GM23338 (cell line): ENCODE data around the gene ERC2. TPM values are rescaled to one million over a fixed set of nuclear protein-coding genes. Genes with fewer than 3 reads are reported as not detected.

Source experiments
- ATAC-seq: fragments of 200-7000 bp; cut with Tn5 transposase; 3 replicates; pipeline ENCODE4 v1.9.1; 2020
- DNase-seq: peaks from one replicate; pipeline ENCODE4 v3.0.0-alpha.2; 2015; ENCODE audit warnings: low spot score
- H2AFZ ChIP-seq: fragments of 200-600 bp; sonication (generic); 2 replicates; pipeline ENCODE4 v1.8.0; 2016; ENCODE audit warnings: antibody characterized with exemption, mild to moderate bottlenecking, moderate library complexity
- H3F3A ChIP-seq: fragments of 200-600 bp; sonication (generic); replicated peaks from 2 replicates; pipeline ENCODE4 v1.8.0; 2017; ENCODE audit warnings: antibody characterized with exemption, mixed run types, low read depth
- H3K27ac ChIP-seq: fragments of 200-600 bp; sonication (generic); 2 replicates; pipeline ENCODE4 v1.6.1; 2016; ENCODE audit warnings: low read depth
- H3K27me3 ChIP-seq: fragments of 200-600 bp; sonication (generic); 2 replicates; pipeline ENCODE4 v1.8.0; 2016; ENCODE audit warnings: mild to moderate bottlenecking, mixed run types, moderate library complexity; ENCODE audit not compliant: insufficient read depth
- H3K36me3 ChIP-seq: fragments of 200-600 bp; sonication (generic); 2 replicates; pipeline ENCODE4 v1.8.0; 2016; ENCODE audit warnings: mild to moderate bottlenecking; ENCODE audit not compliant: insufficient read depth
- H3K4me1 ChIP-seq: fragments of 200-600 bp; sonication (generic); 2 replicates; pipeline ENCODE4 v1.8.0; 2016; ENCODE audit warnings: mild to moderate bottlenecking, moderate library complexity; ENCODE audit not compliant: insufficient read depth
- H3K4me2 ChIP-seq: fragments of 200-600 bp; sonication (generic); 2 replicates; pipeline ENCODE4 v1.7.1; 2017; ENCODE audit warnings: mixed run types
- H3K4me3 ChIP-seq: fragments of 200-600 bp; sonication (generic); 2 replicates; pipeline ENCODE4 v1.6.1; 2016; ENCODE audit warnings: mixed run types
- H3K79me2 ChIP-seq: fragments of 200-600 bp; sonication (generic); replicated peaks from 2 replicates; pipeline ENCODE4 v1.8.0; 2017; ENCODE audit warnings: mild to moderate bottlenecking; ENCODE audit not compliant: insufficient read depth
- H3K9me2 ChIP-seq: fragments of 200-600 bp; sonication (generic); 2 replicates; pipeline ENCODE4 v1.8.0; 2017; ENCODE audit not compliant: insufficient read depth
- H4K20me1 ChIP-seq: fragments of 200-600 bp; sonication (generic); replicated peaks from 2 replicates; pipeline ENCODE4 v1.8.0; 2017; ENCODE audit warnings: mild to moderate bottlenecking; ENCODE audit not compliant: insufficient read depth
- H3K27ac Mint-ChIP-seq: 2 replicates; pipeline ENCODE4 v1.8.0; 2020; ENCODE audit warnings: inconsistent platforms, mild to moderate bottlenecking, moderate library complexity, mixed read lengths
- H3K27me3 Mint-ChIP-seq: 3 replicates; pipeline ENCODE4 v1.8.0; 2022; ENCODE audit warnings: low read depth, mild to moderate bottlenecking, moderate library complexity, mixed read lengths, inconsistent platforms; ENCODE audit not compliant: insufficient read depth, poor library complexity
- H3K36me3 Mint-ChIP-seq: 3 replicates; pipeline ENCODE4 v1.8.0; 2021; ENCODE audit warnings: low read depth, mild to moderate bottlenecking, inconsistent platforms, moderate library complexity, mixed read lengths
- H3K4me1 Mint-ChIP-seq: 3 replicates; pipeline ENCODE4 v1.8.0; 2020; ENCODE audit warnings: mild to moderate bottlenecking, inconsistent platforms, mixed read lengths
- H3K4me3 Mint-ChIP-seq: 3 replicates; pipeline ENCODE4 v1.8.0; 2021; ENCODE audit warnings: moderate library complexity, mild to moderate bottlenecking, inconsistent platforms, mixed read lengths
- H3K9me3 Mint-ChIP-seq: 3 replicates; pipeline ENCODE4 v1.8.0; 2020; ENCODE audit warnings: moderate library complexity, mild to moderate bottlenecking, inconsistent platforms, mixed read lengths
- CREB1 ChIP-seq: fragments of 250-450 bp; sonication (Bioruptor Pico); IDR thresholded peaks from 2 replicates; pipeline ENCODE4 v1.5.0; 2020; ENCODE audit warnings: low read depth, mild to moderate bottlenecking, moderate library complexity
- EZH2 ChIP-seq: fragments of 200-600 bp; sonication (generic); IDR thresholded peaks from one replicate; pipeline ENCODE4 v1.8.0; 2017; ENCODE audit warnings: antibody characterized with exemption, mild to moderate bottlenecking, low read depth; ENCODE audit not compliant: unreplicated experiment
- NANOG ChIP-seq: IDR thresholded peaks from 2 replicates; pipeline ENCODE4 v1.6.1; 2016; ENCODE audit warnings: antibody characterized with exemption, borderline replicate concordance
- POLR2AphosphoS5 ChIP-seq: IDR thresholded peaks from 2 replicates; pipeline ENCODE4 v1.6.1; 2016; ENCODE audit warnings: antibody characterized with exemption, low read depth
- STAT1 ChIP-seq: IDR thresholded peaks from one replicate; pipeline ENCODE4 v1.6.1; 2016; ENCODE audit warnings: antibody characterized with exemption; ENCODE audit not compliant: unreplicated experiment
- ZNF114 ChIP-seq: fragments of 250-450 bp; sonication (Bioruptor Pico); IDR thresholded peaks from 2 replicates; pipeline ENCODE4 v1.5.0; 2020; ENCODE audit warnings: mild to moderate bottlenecking, moderate library complexity
- ZNF331 ChIP-seq: fragments of 250-450 bp; sonication (Bioruptor Pico); IDR thresholded peaks from 2 replicates; pipeline ENCODE4 v1.5.0; 2020; ENCODE audit warnings: low read depth, mild to moderate bottlenecking, moderate library complexity
- polyA plus RNA-seq: library from polyadenylated mRNA; unstranded; fragments of >200 nt; fragmentation: Nextera tagmentation; extraction: Ambion mirVana; gene quantifications from 2 replicates; pipeline ENCODE4 v1.2.1, GENCODE V29; 2016
- total RNA-seq: library from RNA; depleted of rRNA; stranded (reverse); fragments of >200 nt; shearing (Covaris generic); gene quantifications from 2 replicates; pipeline ENCODE4 v1.2.3, GENCODE V29; 2014
- TF ChIP-seq, protein P1 (sequence below): IDR thresholded peaks from 2 replicates; pipeline ENCODE4 v1.6.1; 2016; ENCODE audit warnings: antibody characterized with exemption
- TF ChIP-seq, protein P2 (sequence below): IDR thresholded peaks from one replicate; pipeline ENCODE4 v1.6.1; 2018; ENCODE audit warnings: antibody characterized with exemption; ENCODE audit not compliant: unreplicated experiment
- TF ChIP-seq, protein P3 (sequence below): fragments of 250-450 bp; sonication (Bioruptor Pico); IDR thresholded peaks from 2 replicates; pipeline ENCODE4 v1.5.0; 2020; ENCODE audit warnings: mild to moderate bottlenecking, moderate library complexity

Gene ERC2
- total and polyA plus RNA-seq, 2 experiments from 2014 or later: 11.8 to 13.7 TPM

DNA sequence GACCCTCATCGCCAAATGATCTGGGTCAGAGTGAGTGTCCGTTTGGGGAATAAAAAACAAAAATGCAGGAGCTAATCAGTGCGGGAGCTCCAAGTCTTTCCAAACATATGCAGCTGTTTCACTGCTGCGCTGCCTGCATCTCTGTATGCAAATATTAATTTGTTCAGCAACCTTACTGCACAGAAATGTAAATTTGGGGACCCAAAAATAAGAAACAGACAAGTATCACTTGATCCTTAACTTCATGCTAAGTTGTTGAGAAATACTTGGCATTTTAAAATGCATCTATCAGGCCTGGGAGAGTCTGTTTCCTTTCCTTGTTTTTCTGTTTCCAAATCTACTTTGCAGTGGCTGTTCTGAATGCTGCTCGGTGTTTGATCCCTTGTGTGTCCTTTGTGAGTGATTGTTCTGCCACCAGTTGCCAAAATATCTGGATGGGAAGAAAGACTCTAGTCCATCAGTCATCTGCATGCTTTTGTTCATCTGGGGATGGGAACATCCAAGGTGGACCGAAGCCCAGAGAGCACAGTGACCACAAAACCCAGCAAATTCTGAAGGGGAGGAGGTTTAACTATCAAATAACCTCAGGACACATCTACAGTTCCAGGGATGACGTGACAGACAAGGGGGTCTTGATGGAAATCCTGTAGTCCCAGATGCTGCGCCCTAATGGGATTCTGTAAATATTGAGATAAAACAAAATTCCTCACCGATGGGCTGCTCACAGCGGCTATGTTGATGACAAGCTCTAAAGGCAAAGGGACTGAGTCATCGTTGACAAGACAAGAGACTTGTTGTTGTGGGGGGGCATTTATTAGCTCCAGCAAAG is 781.6 kb downstream of the ERC2 start (continued):
- TF ChIP-seq EZH2 (no peak), ZNF331 (no peak), CREB1 (CRISPR knock-in tag) (no peak), NANOG (no peak)
- TF ChIP-seq, protein P1, sequence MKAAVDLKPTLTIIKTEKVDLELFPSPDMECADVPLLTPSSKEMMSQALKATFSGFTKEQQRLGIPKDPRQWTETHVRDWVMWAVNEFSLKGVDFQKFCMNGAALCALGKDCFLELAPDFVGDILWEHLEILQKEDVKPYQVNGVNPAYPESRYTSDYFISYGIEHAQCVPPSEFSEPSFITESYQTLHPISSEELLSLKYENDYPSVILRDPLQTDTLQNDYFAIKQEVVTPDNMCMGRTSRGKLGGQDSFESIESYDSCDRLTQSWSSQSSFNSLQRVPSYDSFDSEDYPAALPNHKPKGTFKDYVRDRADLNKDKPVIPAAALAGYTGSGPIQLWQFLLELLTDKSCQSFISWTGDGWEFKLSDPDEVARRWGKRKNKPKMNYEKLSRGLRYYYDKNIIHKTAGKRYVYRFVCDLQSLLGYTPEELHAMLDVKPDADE: no peak

DNA sequence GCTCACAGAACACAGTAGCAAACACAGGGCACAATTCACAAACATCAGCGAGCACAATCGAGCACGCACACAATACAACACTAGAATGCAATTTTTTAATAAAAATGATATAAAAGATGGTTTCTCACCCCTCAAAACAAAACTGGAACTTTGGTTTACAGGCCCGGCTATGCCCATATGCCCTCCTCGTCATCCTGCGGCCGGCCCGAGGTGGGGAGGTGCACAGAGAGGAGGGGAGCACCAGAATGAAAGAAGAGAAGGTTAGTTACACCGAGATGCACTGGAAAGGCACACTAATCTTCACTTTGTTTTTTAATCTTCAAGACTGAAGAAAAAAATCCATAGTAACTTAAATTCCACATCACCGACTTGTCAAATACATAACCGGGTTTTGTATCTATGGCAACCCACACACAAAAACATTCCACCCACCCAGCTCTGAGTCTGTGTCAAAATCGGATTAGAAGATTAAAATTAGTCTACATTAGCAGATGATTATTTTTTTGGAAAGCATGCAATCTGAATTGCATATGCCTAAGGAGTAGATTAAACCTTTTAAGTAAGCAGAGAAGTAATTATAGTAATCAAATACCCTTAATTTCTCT is 784.5 kb downstream of the ERC2 start:
- peaks cover 5% of the 10 kb centered on the region for H3K9me2 ChIP-seq
- no peaks in the 10 kb centered on the region for H3K9me3 Mint-ChIP-seq
- TF ChIP-seq, protein P2, sequence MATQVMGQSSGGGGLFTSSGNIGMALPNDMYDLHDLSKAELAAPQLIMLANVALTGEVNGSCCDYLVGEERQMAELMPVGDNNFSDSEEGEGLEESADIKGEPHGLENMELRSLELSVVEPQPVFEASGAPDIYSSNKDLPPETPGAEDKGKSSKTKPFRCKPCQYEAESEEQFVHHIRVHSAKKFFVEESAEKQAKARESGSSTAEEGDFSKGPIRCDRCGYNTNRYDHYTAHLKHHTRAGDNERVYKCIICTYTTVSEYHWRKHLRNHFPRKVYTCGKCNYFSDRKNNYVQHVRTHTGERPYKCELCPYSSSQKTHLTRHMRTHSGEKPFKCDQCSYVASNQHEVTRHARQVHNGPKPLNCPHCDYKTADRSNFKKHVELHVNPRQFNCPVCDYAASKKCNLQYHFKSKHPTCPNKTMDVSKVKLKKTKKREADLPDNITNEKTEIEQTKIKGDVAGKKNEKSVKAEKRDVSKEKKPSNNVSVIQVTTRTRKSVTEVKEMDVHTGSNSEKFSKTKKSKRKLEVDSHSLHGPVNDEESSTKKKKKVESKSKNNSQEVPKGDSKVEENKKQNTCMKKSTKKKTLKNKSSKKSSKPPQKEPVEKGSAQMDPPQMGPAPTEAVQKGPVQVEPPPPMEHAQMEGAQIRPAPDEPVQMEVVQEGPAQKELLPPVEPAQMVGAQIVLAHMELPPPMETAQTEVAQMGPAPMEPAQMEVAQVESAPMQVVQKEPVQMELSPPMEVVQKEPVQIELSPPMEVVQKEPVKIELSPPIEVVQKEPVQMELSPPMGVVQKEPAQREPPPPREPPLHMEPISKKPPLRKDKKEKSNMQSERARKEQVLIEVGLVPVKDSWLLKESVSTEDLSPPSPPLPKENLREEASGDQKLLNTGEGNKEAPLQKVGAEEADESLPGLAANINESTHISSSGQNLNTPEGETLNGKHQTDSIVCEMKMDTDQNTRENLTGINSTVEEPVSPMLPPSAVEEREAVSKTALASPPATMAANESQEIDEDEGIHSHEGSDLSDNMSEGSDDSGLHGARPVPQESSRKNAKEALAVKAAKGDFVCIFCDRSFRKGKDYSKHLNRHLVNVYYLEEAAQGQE: no peak
- TF ChIP-seq, protein P3, sequence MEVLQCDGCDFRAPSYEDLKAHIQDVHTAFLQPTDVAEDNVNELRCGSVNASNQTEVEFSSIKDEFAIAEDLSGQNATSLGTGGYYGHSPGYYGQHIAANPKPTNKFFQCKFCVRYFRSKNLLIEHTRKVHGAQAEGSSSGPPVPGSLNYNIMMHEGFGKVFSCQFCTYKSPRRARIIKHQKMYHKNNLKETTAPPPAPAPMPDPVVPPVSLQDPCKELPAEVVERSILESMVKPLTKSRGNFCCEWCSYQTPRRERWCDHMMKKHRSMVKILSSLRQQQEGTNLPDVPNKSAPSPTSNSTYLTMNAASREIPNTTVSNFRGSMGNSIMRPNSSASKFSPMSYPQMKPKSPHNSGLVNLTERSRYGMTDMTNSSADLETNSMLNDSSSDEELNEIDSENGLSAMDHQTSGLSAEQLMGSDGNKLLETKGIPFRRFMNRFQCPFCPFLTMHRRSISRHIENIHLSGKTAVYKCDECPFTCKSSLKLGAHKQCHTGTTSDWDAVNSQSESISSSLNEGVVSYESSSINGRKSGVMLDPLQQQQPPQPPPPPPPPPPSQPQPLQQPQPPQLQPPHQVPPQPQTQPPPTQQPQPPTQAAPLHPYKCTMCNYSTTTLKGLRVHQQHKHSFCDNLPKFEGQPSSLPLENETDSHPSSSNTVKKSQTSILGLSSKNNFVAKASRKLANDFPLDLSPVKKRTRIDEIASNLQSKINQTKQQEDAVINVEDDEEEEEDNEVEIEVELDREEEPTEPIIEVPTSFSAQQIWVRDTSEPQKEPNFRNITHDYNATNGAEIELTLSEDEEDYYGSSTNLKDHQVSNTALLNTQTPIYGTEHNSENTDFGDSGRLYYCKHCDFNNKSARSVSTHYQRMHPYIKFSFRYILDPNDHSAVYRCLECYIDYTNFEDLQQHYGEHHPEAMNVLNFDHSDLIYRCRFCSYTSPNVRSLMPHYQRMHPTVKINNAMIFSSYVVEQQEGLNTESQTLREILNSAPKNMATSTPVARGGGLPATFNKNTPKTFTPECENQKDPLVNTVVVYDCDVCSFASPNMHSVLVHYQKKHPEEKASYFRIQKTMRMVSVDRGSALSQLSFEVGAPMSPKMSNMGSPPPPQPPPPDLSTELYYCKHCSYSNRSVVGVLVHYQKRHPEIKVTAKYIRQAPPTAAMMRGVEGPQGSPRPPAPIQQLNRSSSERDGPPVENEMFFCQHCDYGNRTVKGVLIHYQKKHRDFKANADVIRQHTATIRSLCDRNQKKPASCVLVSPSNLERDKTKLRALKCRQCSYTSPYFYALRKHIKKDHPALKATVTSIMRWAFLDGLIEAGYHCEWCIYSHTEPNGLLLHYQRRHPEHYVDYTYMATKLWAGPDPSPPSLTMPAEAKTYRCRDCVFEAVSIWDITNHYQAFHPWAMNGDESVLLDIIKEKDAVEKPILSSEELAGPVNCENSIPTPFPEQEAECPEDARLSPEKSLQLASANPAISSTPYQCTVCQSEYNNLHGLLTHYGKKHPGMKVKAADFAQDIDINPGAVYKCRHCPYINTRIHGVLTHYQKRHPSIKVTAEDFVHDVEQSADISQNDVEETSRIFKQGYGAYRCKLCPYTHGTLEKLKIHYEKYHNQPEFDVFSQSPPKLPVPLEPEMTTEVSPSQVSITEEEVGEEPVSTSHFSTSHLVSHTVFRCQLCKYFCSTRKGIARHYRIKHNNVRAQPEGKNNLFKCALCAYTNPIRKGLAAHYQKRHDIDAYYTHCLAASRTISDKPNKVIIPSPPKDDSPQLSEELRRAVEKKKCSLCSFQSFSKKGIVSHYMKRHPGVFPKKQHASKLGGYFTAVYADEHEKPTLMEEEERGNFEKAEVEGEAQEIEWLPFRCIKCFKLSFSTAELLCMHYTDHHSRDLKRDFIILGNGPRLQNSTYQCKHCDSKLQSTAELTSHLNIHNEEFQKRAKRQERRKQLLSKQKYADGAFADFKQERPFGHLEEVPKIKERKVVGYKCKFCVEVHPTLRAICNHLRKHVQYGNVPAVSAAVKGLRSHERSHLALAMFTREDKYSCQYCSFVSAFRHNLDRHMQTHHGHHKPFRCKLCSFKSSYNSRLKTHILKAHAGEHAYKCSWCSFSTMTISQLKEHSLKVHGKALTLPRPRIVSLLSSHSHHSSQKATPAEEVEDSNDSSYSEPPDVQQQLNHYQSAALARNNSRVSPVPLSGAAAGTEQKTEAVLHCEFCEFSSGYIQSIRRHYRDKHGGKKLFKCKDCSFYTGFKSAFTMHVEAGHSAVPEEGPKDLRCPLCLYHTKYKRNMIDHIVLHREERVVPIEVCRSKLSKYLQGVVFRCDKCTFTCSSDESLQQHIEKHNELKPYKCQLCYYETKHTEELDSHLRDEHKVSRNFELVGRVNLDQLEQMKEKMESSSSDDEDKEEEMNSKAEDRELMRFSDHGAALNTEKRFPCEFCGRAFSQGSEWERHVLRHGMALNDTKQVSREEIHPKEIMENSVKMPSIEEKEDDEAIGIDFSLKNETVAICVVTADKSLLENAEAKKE (CRISPR knock-in tag): no peak
- TF ChIP-seq ZNF331 (no peak), STAT1 (no peak), POLR2AphosphoS5 (no peak), ZNF114 (CRISPR knock-in tag) (no peak)
- H3K4me2 ChIP-seq: no peak overlapping the region
- no peak for DNase-seq
- H3K4me3 ChIP-seq: no peak overlapping the region
- no peaks in the 10 kb centered on the region for H3K79me2 ChIP-seq
- H3F3A ChIP-seq: 0 out of 2 replicates have a peak, but pooled peaks cover 3% of the 10 kb centered on the region
- H3K36me3 ChIP-seq: no peaks in the 10 kb centered on the region
- no peak for ATAC-seq
- H3K27me3 ChIP-seq: no peaks in the 10 kb centered on the region
- H3K36me3 Mint-ChIP-seq: 0 out of 3 replicates have a peak, but pooled peaks cover 1% of the 10 kb centered on the region
- no peak overlapping the region for H3K4me3 Mint-ChIP-seq
- H4K20me1 ChIP-seq: no peaks in the 10 kb centered on the region
- peaks cover 26% of the 10 kb centered on the region for H3K4me1 Mint-ChIP-seq
- no peak overlapping the region for H2AFZ ChIP-seq
- H3K27ac ChIP-seq: no peak overlapping the region
- H3K4me1 ChIP-seq: no peaks in the 10 kb centered on the region; the same call in 1 of the 2 replicates
- H3K27me3 Mint-ChIP-seq: peaks cover 2% of the 10 kb centered on the region
- no peak overlapping the region for H3K27ac Mint-ChIP-seq
